A204.1 (cell line): Measurements from ENCODE around the gene ARHGAP23.

Experiments
- FAIRE-seq: peaks from 2 replicates; lab custom pipeline; 2012; peaks lifted over from hg19 to GRCh38; lab: Jason Lieb, UNC

Gene ARHGAP23

GRCh38 chr17:38428112-38428642 lies at the start of gene ARHGAP23:
TSS of gene ARHGAP23 (plus strand) at chr17:38428464. CDS start at chr17:38428486, 22 bp downstream.
- no peak for FAIRE-seq

- FAIRE-seq, result no peak
Observed at GRCh38 chr17:38379448-38379847, 48.8 kb upstream of the ARHGAP23 start.

GRCh38 chr17:38395090-38395489 lies 33.2 kb upstream of the ARHGAP23 start:
- FAIRE-seq, result no peak

- FAIRE-seq, result no peak
Observed at GRCh38 chr17:38397227-38397626, 31.0 kb upstream of the ARHGAP23 start.

GRCh38 chr17:38400286-38400685 lies 28.0 kb upstream of the ARHGAP23 start:
- no peak for FAIRE-seq

GRCh38 chr17:38401459-38401858 lies 26.8 kb upstream of the ARHGAP23 start:
- no peak for FAIRE-seq

GRCh38 chr17:38402897-38403296 lies 25.4 kb upstream of the ARHGAP23 start:
- no peak for FAIRE-seq

GRCh38 chr17:38403491-38403890 lies 24.8 kb upstream of the ARHGAP23 start:
- FAIRE-seq, result no peak

GRCh38 chr17:38404174-38404943 lies 23.9 kb upstream of the ARHGAP23 start:
- no peak for FAIRE-seq

GRCh38 chr17:38405654-38406053 lies 22.6 kb upstream of the ARHGAP23 start:
- no peak for FAIRE-seq

- no peak for FAIRE-seq
Observed at GRCh38 chr17:38410201-38410600, 18.1 kb upstream of the ARHGAP23 start.

- FAIRE-seq, result no peak
Observed at GRCh38 chr17:38415250-38416194, 12.7 kb upstream of the ARHGAP23 start.

- FAIRE-seq, result no peak
Observed at GRCh38 chr17:38416840-38417209, 11.4 kb upstream of the ARHGAP23 start.

- no peak for FAIRE-seq
Observed at GRCh38 chr17:38417210-38417951, 10.9 kb upstream of the ARHGAP23 start.

GRCh38 chr17:38418062-38418692 lies 10.1 kb upstream of the ARHGAP23 start:
- no peak for FAIRE-seq

- FAIRE-seq, result no peak
Observed at GRCh38 chr17:38418693-38419507, 9.4 kb upstream of the ARHGAP23 start.

GRCh38 chr17:38419508-38419981 lies 8.7 kb upstream of the ARHGAP23 start:
- no peak for FAIRE-seq

- FAIRE-seq, result no peak
Observed at GRCh38 chr17:38420518-38420917, 7.7 kb upstream of the ARHGAP23 start.

- FAIRE-seq, result no peak
Observed at GRCh38 chr17:38421171-38421841, 7.0 kb upstream of the ARHGAP23 start.
